Neural cell (in vitro differentiated cells): ENCODE results near the gene SUMO3. TPM values are rescaled to one million over a fixed set of nuclear protein-coding genes. Genes with fewer than 3 reads are reported as not detected.

Source experiments
- H2AFZ ChIP-seq: fragments of 200-600, 300-800 bp; sonication (generic), shearing (Covaris generic); 2 replicates; pipeline ENCODE4 v1.6.0; 2014; ENCODE audit warnings: low read depth, mild to moderate bottlenecking, antibody characterized with exemption, low read length, moderate library complexity
- H3F3A ChIP-seq: fragments of 200-600 bp; shearing (Covaris generic); 2 replicates; pipeline ENCODE4 v1.6.1; 2016; ENCODE audit warnings: mild to moderate bottlenecking, moderate library complexity, mixed read lengths, antibody characterized with exemption, low read length; ENCODE audit not compliant: insufficient read depth, poor library complexity, severe bottlenecking
- H3K27ac ChIP-seq: fragments of 200-600, 300-800 bp; sonication (generic), shearing (Covaris generic); 2 replicates; pipeline ENCODE4 v1.5.1; 2014; ENCODE audit warnings: mild to moderate bottlenecking, low read length, moderate library complexity
- H3K27me3 ChIP-seq: fragments of 300-800, 200-600 bp; sonication (generic), shearing (Covaris generic); 2 replicates; pipeline ENCODE4 v1.6.0; 2014; ENCODE audit warnings: mild to moderate bottlenecking, low read depth, low read length, moderate library complexity; ENCODE audit not compliant: insufficient read depth
- H3K36me3 ChIP-seq: fragments of 300-800, 200-600 bp; sonication (generic), shearing (Covaris generic); 2 replicates; pipeline ENCODE4 v1.5.1; 2014; ENCODE audit warnings: mild to moderate bottlenecking, antibody characterized with exemption, low read length, moderate library complexity; ENCODE audit not compliant: insufficient read depth
- H3K4me2 ChIP-seq: fragments of 300-800, 200-600 bp; sonication (generic), shearing (Covaris generic); 2 replicates; pipeline ENCODE4 v1.6.0; 2014; ENCODE audit warnings: mild to moderate bottlenecking, low read length
- H3K4me3 ChIP-seq: fragments of 300-800, 200-600 bp; sonication (generic), shearing (Covaris generic); 2 replicates; pipeline ENCODE4 v1.5.1; 2014; ENCODE audit warnings: mild to moderate bottlenecking, low read length, moderate library complexity
- H3K79me2 ChIP-seq: fragments of 200-600 bp; shearing (Covaris generic); replicated peaks from 2 replicates; pipeline ENCODE4 v1.6.0; 2014; ENCODE audit warnings: mild to moderate bottlenecking, low read length, moderate library complexity; ENCODE audit not compliant: insufficient read depth
- H3K9ac ChIP-seq: fragments of 300-800, 200-600 bp; sonication (generic), shearing (Covaris generic); 2 replicates; pipeline ENCODE4 v1.6.1; 2016; ENCODE audit warnings: mild to moderate bottlenecking, low read length, mixed read lengths
- H3K9me2 ChIP-seq: fragments of 200-600 bp; shearing (Covaris generic); 2 replicates; pipeline ENCODE4 v1.6.1; 2016; ENCODE audit warnings: mild to moderate bottlenecking, low read length, mixed read lengths; ENCODE audit not compliant: insufficient read depth
- H3K9me3 ChIP-seq: fragments of 200-600, 300-800 bp; sonication (generic), shearing (Covaris generic); 2 replicates; pipeline ENCODE4 v1.6.1; 2016; ENCODE audit warnings: mild to moderate bottlenecking, mixed run types, low read length, moderate library complexity, mixed read lengths
- H4K20me1 ChIP-seq: fragments of 200-600 bp; shearing (Covaris generic); 2 replicates; pipeline ENCODE4 v1.6.1; 2016; ENCODE audit warnings: mild to moderate bottlenecking, mixed run types; ENCODE audit not compliant: insufficient read depth
- EP300 ChIP-seq: fragments of 450-650 bp; conservative IDR thresholded peaks from 2 replicates; pipeline ENCODE4 v1.6.1; 2014; ENCODE audit warnings: antibody characterized with exemption, mild to moderate bottlenecking, moderate library complexity; ENCODE audit not compliant: poor library complexity, severe bottlenecking
- EZH2 ChIP-seq: fragments of 200-600, 300-800 bp; shearing (Covaris generic), sonication (generic); IDR thresholded peaks from 2 replicates; pipeline ENCODE4 v1.6.1; 2014; ENCODE audit warnings: antibody characterized with exemption, low read length, borderline replicate concordance, mild to moderate bottlenecking; ENCODE audit not compliant: insufficient read depth, poor library complexity, severe bottlenecking
- MXI1 ChIP-seq: fragments of 450-650 bp; conservative IDR thresholded peaks from 2 replicates; pipeline ENCODE4 v1.6.1; 2014; ENCODE audit warnings: antibody characterized with exemption, mild to moderate bottlenecking; ENCODE audit not compliant: poor library complexity, severe bottlenecking
- POLR2AphosphoS5 ChIP-seq: IDR thresholded peaks from 2 replicates; pipeline ENCODE4 v1.6.1; 2012
- RAD21 ChIP-seq: fragments of 450-650 bp; conservative IDR thresholded peaks from 2 replicates; pipeline ENCODE4 v1.6.1; 2014; ENCODE audit warnings: antibody characterized with exemption, mild to moderate bottlenecking, moderate library complexity
- REST ChIP-seq: IDR thresholded peaks from 2 replicates; pipeline ENCODE4 v1.6.1; 2012; ENCODE audit warnings: borderline replicate concordance
- SMC3 ChIP-seq: fragments of 450-650 bp; conservative IDR thresholded peaks from 2 replicates; pipeline ENCODE4 v1.6.1; 2014; ENCODE audit warnings: antibody characterized with exemption, mild to moderate bottlenecking, moderate library complexity; ENCODE audit not compliant: poor library complexity
- TAF1 ChIP-seq: IDR thresholded peaks from 2 replicates; pipeline ENCODE4 v1.6.1; 2012; ENCODE audit warnings: low read depth
- polyA plus RNA-seq: library from polyadenylated mRNA; depleted of rRNA; stranded (reverse); fragments of >200 nt; gene quantifications from 2 replicates; pipeline ENCODE4 v1.2.3, GENCODE V29; 2014
- TF ChIP-seq, protein P1 (sequence below): fragments of 450-650 bp; IDR thresholded peaks from 2 replicates; pipeline ENCODE4 v1.5.1; 2014; ENCODE audit warnings: antibody characterized with exemption, mild to moderate bottlenecking, moderate library complexity; ENCODE audit not compliant: poor library complexity, severe bottlenecking

The SUMO3 gene
- polyA plus RNA-seq, 1 donor from 2014 or later = 113 TPM

DNA sequence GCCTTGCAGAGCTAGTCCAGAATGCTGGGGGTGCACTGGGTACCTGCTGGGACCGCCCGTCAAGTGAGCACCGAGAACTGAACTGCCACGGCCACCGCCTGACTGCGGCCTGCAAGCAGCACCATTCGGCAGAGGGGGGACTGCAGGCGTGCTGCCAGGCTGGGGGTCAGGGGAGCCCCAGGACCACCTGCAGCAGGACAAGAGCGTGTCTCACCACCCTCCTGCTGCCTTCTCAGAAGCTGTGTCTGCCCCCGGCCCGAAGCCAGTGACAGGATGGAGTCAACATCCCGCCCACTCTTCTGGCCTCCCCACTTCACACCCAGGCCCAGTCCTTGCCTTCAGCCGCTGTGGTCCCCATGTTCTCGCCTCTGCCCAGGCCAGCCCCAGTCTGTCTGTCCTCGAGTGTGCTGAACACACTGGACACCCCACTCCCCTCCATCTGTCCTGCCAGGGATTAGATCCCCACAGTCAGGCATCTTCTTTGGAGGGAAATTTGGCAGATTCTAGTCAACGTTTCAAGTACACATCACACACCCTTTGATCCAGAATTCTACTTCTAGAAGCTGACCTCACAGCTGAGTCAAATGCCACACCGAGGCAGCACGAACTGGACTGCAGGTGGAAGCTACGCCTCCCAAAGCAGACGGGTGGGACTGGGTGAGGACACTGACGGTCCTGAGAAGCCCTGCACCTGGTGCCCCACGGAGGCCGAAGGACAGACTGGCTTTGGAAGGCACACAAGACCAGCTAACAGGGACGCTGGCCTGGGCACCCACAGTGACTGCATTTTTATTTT, 29.6 kb upstream of the SUMO3 start:
- no peak overlapping the region for H3K4me3 ChIP-seq
- H3K27ac ChIP-seq = no peak overlapping the region
- no peak overlapping the region for H3K9ac ChIP-seq
- H4K20me1 ChIP-seq = no peaks in the 10 kb centered on the region
- no peak overlapping the region for H2AFZ ChIP-seq
- H3K9me3 ChIP-seq = no peaks in the 10 kb centered on the region
- H3K79me2 ChIP-seq = no peaks in the 10 kb centered on the region
- no peak overlapping the region for H3K4me2 ChIP-seq
- H3K27me3 ChIP-seq = no peaks in the 10 kb centered on the region
- H3F3A ChIP-seq = no peaks in the 10 kb centered on the region
- H3K36me3 ChIP-seq = no peaks in the 10 kb centered on the region
- TF ChIP-seq MXI1 = no peak
- TF ChIP-seq EZH2 = no peak
- no peak for TF ChIP-seq RAD21
- no peak for TF ChIP-seq SMC3
- no peak for TF ChIP-seq EP300
- TF ChIP-seq POLR2AphosphoS5 = no peak
- no peak for TF ChIP-seq TAF1
- TF ChIP-seq REST = no peak
- TF ChIP-seq, protein P1, sequence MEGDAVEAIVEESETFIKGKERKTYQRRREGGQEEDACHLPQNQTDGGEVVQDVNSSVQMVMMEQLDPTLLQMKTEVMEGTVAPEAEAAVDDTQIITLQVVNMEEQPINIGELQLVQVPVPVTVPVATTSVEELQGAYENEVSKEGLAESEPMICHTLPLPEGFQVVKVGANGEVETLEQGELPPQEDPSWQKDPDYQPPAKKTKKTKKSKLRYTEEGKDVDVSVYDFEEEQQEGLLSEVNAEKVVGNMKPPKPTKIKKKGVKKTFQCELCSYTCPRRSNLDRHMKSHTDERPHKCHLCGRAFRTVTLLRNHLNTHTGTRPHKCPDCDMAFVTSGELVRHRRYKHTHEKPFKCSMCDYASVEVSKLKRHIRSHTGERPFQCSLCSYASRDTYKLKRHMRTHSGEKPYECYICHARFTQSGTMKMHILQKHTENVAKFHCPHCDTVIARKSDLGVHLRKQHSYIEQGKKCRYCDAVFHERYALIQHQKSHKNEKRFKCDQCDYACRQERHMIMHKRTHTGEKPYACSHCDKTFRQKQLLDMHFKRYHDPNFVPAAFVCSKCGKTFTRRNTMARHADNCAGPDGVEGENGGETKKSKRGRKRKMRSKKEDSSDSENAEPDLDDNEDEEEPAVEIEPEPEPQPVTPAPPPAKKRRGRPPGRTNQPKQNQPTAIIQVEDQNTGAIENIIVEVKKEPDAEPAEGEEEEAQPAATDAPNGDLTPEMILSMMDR = no peak
- no peaks in the 10 kb centered on the region for H3K9me2 ChIP-seq

DNA sequence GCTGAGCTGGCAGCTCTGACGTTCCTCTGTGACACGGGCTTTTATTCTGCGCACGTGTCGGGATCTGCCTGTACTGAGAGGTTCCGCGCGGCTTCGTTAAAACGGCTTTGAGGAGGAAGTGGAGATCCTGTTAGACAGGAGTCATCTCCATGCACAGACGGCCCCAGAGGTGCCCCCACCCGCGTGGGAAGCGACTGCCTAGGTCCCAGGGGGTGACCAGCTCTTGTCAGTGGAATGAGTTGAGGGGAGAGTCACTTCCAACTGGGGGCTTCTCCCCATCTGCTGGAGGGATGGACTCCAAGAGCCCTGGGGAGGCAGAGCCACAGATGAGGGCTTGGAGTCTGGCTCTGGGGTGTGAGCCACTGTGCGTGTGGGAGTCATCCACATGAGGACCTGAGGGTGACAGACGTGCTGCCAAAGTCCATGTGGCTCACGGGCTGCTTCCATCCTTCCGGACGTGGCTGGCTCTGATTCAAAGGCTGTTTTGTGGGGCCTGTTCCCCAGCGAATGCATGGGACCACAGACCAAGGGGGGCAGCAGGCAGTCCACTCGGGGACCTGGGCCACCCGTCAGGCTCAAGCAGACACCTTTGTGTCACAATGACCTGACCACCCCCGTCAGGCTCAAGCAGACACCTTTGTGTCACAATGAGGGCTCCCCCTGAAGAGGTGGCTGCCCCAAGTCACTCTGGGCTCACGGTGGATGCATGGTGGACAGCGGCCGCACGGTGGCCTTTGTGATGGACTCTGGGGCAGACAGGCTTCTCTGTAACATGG, 28.8 kb upstream of the SUMO3 start:
- no peaks in the 10 kb centered on the region for H3F3A ChIP-seq
- H3K27me3 ChIP-seq = no peaks in the 10 kb centered on the region
- no peaks in the 10 kb centered on the region for H3K9me3 ChIP-seq
- H3K27ac ChIP-seq = no peak overlapping the region
- H3K36me3 ChIP-seq = no peaks in the 10 kb centered on the region
- no peak overlapping the region for H3K4me2 ChIP-seq
- H3K9ac ChIP-seq = no peak overlapping the region
- no peaks in the 10 kb centered on the region for H3K9me2 ChIP-seq
- no peak overlapping the region for H2AFZ ChIP-seq
- H4K20me1 ChIP-seq = no peaks in the 10 kb centered on the region
- no peaks in the 10 kb centered on the region for H3K79me2 ChIP-seq
- H3K4me3 ChIP-seq = no peak overlapping the region
- TF ChIP-seq EP300 = no peak
- TF ChIP-seq MXI1 = no peak
- TF ChIP-seq EZH2 = no peak
- TF ChIP-seq, protein P1 = no peak
- no peak for TF ChIP-seq REST
- no peak for TF ChIP-seq RAD21
- no peak for TF ChIP-seq TAF1
- no peak for TF ChIP-seq POLR2AphosphoS5
- TF ChIP-seq SMC3 = no peak
